ENCODE measurements around the gene USE1. TPM values are rescaled to one million over a fixed set of nuclear protein-coding genes. Genes with fewer than 3 reads are reported as not detected.
A peak's percentile ranks its signal among the peaks of the same experiment; 100 is the strongest.

USE1 gene
- total and polyA plus RNA-seq, 9 of the 15 experiments (the other 6 are each of a cell fraction or from before 2014, with no cell fraction given): 17.3 to 52.4 (median 34.0) TPM

DNA sequence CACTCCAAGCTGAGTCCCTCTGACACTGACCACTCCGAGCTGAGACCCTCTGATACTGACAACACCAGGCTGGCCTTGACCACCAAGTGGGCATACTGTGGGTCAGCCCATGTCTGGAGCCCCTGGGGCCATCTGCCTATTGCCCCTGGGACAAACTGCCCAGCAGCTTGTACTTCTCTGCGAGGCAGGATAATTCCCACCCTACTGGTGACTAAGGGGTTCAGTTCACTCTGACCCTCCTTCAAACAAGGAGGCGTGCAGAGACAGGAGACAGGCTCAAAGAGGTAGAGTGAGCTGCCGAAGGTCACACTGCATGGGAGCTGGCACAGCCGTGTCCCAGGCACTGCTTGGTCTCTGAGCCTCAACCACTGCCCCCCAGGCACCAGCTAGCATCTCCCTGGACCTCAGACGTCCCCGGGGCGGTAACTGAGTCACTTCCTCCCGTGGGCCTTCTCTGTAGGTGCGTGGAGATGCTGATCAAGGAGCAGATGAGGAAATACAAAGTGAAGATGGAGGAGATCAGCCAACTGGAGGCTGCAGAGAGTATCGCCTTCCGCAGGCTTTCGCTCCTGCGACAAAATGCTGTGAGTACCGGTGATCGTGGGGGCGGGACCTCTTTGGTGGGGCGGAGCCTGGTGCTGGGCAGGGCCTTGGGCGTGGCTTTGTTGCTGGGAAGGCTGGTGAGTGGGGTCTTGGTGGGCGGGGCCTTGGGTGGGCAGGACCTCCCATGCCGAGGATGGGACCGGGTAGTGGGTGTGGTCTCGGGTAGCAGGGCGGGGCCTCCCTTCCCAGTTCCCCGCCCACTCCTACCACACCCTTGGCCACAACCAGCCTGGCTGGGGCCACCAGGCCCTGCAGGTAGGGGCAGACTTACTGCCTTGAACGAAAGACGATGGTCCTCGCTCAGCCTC, 5.8 kb upstream of the USE1 start:
- BruUV-seq (replicated peaks): no TSS peak
- POLR2A ChIA-PET: interaction anchor here (0.6 to 1.6 kb wide), 3 partner anchors 11 to 37 kb away, joined by 4 to 5 read pairs (median 4); no protein-coding TSS in a partner anchor
- intact Hi-C loops (cut with micrococcal nuclease): loop anchor here (5.0 to 10.0 kb wide), 2 partner anchors 38 to 135 kb away; partner anchors contain the start of genes HAUS8, MYO9B and NR2F6
- peak overlapping the region; percentile 65; the same call in 1 of the 2 replicates for H2AFZ ChIP-seq (ENCODE audit: low read depth, low read length)
- CTCF ChIA-PET (ENCODE audit: low intra/inter-chr PET ratio): interaction anchor here (1.2 kb wide), 1 partner anchor 74 kb away, joined by 8 read pairs; no protein-coding TSS in a partner anchor
- H3K9me1 ChIP-seq (ENCODE audit: control insufficient read depth, insufficient read depth, low read length): no peaks in the 10 kb centered on the region
- peak overlapping the region; percentile 72 for H3K4me2 ChIP-seq (ENCODE audit: insufficient read depth, low read length)
- H3K36me3 ChIP-seq (ENCODE audit: control insufficient read depth, insufficient read depth, low read length): peaks cover 52% of the 10 kb centered on the region; the same call in 2 of the 3 replicates
- no peak overlapping the region for H3K4me3 ChIP-seq
- FAIRE-seq (peak; percentile 99), DNase-seq (ENCODE audit: extremely low read depth in 1 of 4, low spot score in 3 of 4) (peak; percentile 97 to 100 (median 100)), ATAC-seq (peak; percentile 98)
- H3K27ac ChIP-seq (ENCODE audit: extremely low read depth, low read depth, low read length): peak overlapping the region; percentile 47; the same call in 2 of the 3 replicates
- no peaks in the 10 kb centered on the region for H3K27me3 ChIP-seq (ENCODE audit: control insufficient read depth in 2 of 2, insufficient read depth in 2 of 2, low read length in 2 of 2)
- H3K79me2 ChIP-seq (ENCODE audit: control insufficient read depth, insufficient read depth, low read length): no peaks in the 10 kb centered on the region; the same call in 2 of the 3 replicates
- no peaks in the 10 kb centered on the region for H3K9me3 ChIP-seq (replicated peaks; ENCODE audit: control insufficient read depth, insufficient read depth, low read depth, low read length)
- H4K20me1 ChIP-seq (replicated peaks; ENCODE audit: control insufficient read depth, insufficient read depth, low read length): 0 out of 2 replicates have a peak, but pooled peaks cover 7% of the 10 kb centered on the region
- peak overlapping the region in 1 of 2 experiments; percentile 80; a peak in 3 of 4 replicates for H3K9ac ChIP-seq (ENCODE audit: insufficient read depth in 1 of 2, low read depth in 2 of 2, low read length in 2 of 2)
- peaks cover 12 to 41% of the 10 kb centered on the region in 2 experiments; a peak in 4 of 5 replicates for H3K4me1 ChIP-seq (replicated peaks in 1 of 2; ENCODE audit: control insufficient read depth in 2 of 2, insufficient read depth in 2 of 2, low read length in 2 of 2)
- WGBS (ENCODE audit: insufficient coverage, low coverage, missing lambda C conversion rate): 13% methylated on average over 25 of the region's 28 CpGs
- in situ Hi-C loops (cut with MboI): no loop called here
- TF ChIP-seq, protein P1, sequence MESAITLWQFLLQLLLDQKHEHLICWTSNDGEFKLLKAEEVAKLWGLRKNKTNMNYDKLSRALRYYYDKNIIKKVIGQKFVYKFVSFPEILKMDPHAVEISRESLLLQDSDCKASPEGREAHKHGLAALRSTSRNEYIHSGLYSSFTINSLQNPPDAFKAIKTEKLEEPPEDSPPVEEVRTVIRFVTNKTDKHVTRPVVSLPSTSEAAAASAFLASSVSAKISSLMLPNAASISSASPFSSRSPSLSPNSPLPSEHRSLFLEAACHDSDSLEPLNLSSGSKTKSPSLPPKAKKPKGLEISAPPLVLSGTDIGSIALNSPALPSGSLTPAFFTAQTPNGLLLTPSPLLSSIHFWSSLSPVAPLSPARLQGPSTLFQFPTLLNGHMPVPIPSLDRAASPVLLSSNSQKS (CRISPR knock-in tag; IDR thresholded peaks at IDR 0.05): no peak
- TF ChIP-seq RBM22 (IDR thresholded peaks at IDR 0.05; ENCODE audit: low read depth, low read length, poor library complexity, severe bottlenecking) (no peak), RBBP5 (IDR thresholded peaks at IDR 0.05; ENCODE audit: borderline replicate concordance, insufficient read depth, low read length, poor library complexity, severe bottlenecking) (no peak), MAZ (CRISPR knock-in tag; conservative IDR thresholded peaks at IDR 0.05 in 1 of 2, IDR thresholded peaks at IDR 0.05 in 1 of 2) (peak in 1 of 2 experiments; percentile 67; a peak in 1 of 4 replicates), ZNF699 (CRISPR knock-in tag; IDR thresholded peaks at IDR 0.05; ENCODE audit: insufficient replicate concordance) (no peak), POLR2G (IDR thresholded peaks at IDR 0.05; ENCODE audit: low read depth, low read length) (peak; percentile 32; the same call in 1 of the 2 replicates), KLF13 (tag; IDR thresholded peaks at IDR 0.05; ENCODE audit: borderline replicate concordance, low read depth) (no peak), SIN3A (IDR thresholded peaks at IDR 0.05; ENCODE audit: borderline replicate concordance in 2 of 2, control insufficient read depth in 1 of 2, low read depth in 2 of 2, low read length in 2 of 2) (peak in 1 of 2 experiments; percentile 41; a peak in 1 of 4 replicates)
- TF ChIP-seq, protein P2, sequence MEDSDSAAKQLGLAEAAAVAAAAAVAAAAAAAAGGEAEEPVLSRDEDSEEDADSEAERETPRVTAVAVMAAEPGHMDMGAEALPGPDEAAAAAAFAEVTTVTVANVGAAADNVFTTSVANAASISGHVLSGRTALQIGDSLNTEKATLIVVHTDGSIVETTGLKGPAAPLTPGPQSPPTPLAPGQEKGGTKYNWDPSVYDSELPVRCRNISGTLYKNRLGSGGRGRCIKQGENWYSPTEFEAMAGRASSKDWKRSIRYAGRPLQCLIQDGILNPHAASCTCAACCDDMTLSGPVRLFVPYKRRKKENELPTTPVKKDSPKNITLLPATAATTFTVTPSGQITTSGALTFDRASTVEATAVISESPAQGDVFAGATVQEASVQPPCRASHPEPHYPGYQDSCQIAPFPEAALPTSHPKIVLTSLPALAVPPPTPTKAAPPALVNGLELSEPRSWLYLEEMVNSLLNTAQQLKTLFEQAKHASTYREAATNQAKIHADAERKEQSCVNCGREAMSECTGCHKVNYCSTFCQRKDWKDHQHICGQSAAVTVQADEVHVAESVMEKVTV (CRISPR knock-in tag; IDR thresholded peaks at IDR 0.05): no peak
- TF ChIP-seq, protein P3, sequence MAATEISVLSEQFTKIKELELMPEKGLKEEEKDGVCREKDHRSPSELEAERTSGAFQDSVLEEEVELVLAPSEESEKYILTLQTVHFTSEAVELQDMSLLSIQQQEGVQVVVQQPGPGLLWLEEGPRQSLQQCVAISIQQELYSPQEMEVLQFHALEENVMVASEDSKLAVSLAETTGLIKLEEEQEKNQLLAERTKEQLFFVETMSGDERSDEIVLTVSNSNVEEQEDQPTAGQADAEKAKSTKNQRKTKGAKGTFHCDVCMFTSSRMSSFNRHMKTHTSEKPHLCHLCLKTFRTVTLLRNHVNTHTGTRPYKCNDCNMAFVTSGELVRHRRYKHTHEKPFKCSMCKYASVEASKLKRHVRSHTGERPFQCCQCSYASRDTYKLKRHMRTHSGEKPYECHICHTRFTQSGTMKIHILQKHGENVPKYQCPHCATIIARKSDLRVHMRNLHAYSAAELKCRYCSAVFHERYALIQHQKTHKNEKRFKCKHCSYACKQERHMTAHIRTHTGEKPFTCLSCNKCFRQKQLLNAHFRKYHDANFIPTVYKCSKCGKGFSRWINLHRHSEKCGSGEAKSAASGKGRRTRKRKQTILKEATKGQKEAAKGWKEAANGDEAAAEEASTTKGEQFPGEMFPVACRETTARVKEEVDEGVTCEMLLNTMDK (IDR thresholded peaks at IDR 0.05; ENCODE audit: borderline replicate concordance, insufficient read depth, low read depth, low read length, poor library complexity, severe bottlenecking): peak; percentile 1
- TF ChIP-seq, protein P4, sequence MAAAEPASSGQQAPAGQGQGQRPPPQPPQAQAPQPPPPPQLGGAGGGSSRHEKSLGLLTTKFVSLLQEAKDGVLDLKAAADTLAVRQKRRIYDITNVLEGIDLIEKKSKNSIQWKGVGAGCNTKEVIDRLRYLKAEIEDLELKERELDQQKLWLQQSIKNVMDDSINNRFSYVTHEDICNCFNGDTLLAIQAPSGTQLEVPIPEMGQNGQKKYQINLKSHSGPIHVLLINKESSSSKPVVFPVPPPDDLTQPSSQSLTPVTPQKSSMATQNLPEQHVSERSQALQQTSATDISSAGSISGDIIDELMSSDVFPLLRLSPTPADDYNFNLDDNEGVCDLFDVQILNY (CRISPR knock-in tag; IDR thresholded peaks at IDR 0.05): 0 out of 2 replicates have a peak, but pooled peaks have one; percentile 30

Measured in K562 (cell line).